Lung (tissue), 12 donors: Measurements from ENCODE around the gene THEMIS. TPM values are rescaled to one million over a fixed set of nuclear protein-coding genes. Genes with fewer than 3 reads are reported as not detected.

Source experiments
- ATAC-seq: fragments of 200-7000 bp; cut with Tn5 transposase; one replicate; pipeline ENCODE4 v1.9.1; 2020; ENCODE audit warnings: moderate number of reproducible peaks; ENCODE audit not compliant: insufficient read depth, low FRiP score
- DNase-seq, 3 donors: peaks; one replicate each; pipeline ENCODE4 v3.0.0-alpha.2; 2013 to 2017
- H3K27ac ChIP-seq, 2 donors: one replicate each; pipeline ENCODE4 v1.5.1; 2013; ENCODE audit warnings: mild to moderate bottlenecking in 2 of 2, moderate library complexity in 2 of 2, control low read depth in 1 of 2, inconsistent platforms in 1 of 2, low read depth in 1 of 2, low read length in 1 of 2
- H3K27me3 ChIP-seq, 3 donors: one replicate each; pipeline ENCODE4 v1.5.1; 2013; ENCODE audit warnings: low read length in 2 of 3; ENCODE audit not compliant: control insufficient read depth in 3 of 3, insufficient read depth in 3 of 3
- H3K36me3 ChIP-seq, 4 donors: one replicate each; pipeline ENCODE4 v1.5.1; 2013; ENCODE audit warnings: low read length in 4 of 4, mild to moderate bottlenecking in 1 of 4, moderate library complexity in 1 of 4; ENCODE audit not compliant: control insufficient read depth in 4 of 4, insufficient read depth in 4 of 4
- H3K4me1 ChIP-seq, 5 donors: one replicate each; pipeline ENCODE4 v1.5.1; 2013; ENCODE audit warnings: low read length in 5 of 5, mild to moderate bottlenecking in 2 of 5, moderate library complexity in 1 of 5; ENCODE audit not compliant: control insufficient read depth in 5 of 5, insufficient read depth in 5 of 5
- H3K4me3 ChIP-seq: one replicate; pipeline ENCODE4 v1.5.1; 2013; ENCODE audit warnings: mild to moderate bottlenecking, control low read depth, moderate library complexity
- H3K9ac ChIP-seq, 2 donors: one replicate each; pipeline ENCODE4 v1.5.1; 2013; ENCODE audit warnings: low read length in 2 of 2, control low read depth in 1 of 2; ENCODE audit not compliant: insufficient read depth in 1 of 2
- H3K9me3 ChIP-seq, 4 donors: one replicate each; pipeline ENCODE4 v1.5.1; 2013; ENCODE audit warnings: low read length in 3 of 4, mild to moderate bottlenecking in 1 of 4, moderate library complexity in 1 of 4; ENCODE audit not compliant: control insufficient read depth in 4 of 4, insufficient read depth in 3 of 4
- WGBS, 2 donors: extraction: QIAGEN DNeasy Blood & Tissue Kit; methylation state at CpG; one replicate each; pipeline ENCODE4 v1.1.7; 2013; 5-methylcytosine and 5-hydroxymethylcytosine counted together
- polyA plus RNA-seq, 2 donors: library from polyadenylated mRNA; stranded (reverse); fragments of 200-250 nt; gene quantifications; one replicate each; pipeline ENCODE4 v1.2.1, GENCODE V29; 2013
- total RNA-seq, 2 donors: library from RNA; depleted of rRNA in 1 of 2; stranded (reverse); fragments of >200 nt in 1 of 2; gene quantifications; one replicate each; pipeline ENCODE4 v1.2.1, GENCODE V29; 2014 to 2021
- TF ChIP-seq, protein P1 (sequence below): IDR thresholded peaks from 2 replicates; pipeline ENCODE4 v1.5.1; 2012; ENCODE audit warnings: mild to moderate bottlenecking; ENCODE audit errors: control extremely low read depth, extremely low read depth
- donor health status: control.
- donor health status: control.
- donor health status: Bipolar disorder and iron deficiency.
- donor health status: healthy.
- donor health status: DM: yes; HTN: yes; CAD: no.

Gene THEMIS
- total and polyA plus RNA-seq, 4 donors = 0.22 to 0.86 (median 0.54) TPM

DNA sequence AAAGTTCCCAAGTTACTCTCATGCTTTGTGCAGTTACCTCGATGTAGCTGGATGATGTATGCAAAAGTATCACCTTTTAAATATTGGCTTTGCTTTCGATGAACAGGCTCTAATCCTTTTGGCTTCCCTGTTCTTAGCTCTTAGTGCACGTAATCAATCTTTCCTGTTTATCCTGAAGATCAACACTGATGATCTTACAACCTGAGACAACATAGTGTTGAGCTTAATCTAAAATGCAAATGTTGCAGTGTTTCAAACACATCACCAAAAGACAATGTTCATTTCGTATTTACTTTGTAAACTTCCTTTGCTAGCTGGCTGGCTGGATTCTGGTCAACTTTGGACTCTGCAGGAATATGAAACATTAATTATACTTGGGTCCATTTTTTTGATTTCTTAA lies 132.1 kb downstream of the THEMIS start:
- H3K36me3 ChIP-seq = no peaks in the 10 kb centered on the region
- ATAC-seq (no peak), DNase-seq (no peak)
- H3K4me3 ChIP-seq = no peak overlapping the region
- H3K9ac ChIP-seq = no peak overlapping the region
- H3K4me1 ChIP-seq = peaks cover 0 to 3% (median 0%) of the 10 kb centered on the region in 5 donors
- TF ChIP-seq, protein P1, sequence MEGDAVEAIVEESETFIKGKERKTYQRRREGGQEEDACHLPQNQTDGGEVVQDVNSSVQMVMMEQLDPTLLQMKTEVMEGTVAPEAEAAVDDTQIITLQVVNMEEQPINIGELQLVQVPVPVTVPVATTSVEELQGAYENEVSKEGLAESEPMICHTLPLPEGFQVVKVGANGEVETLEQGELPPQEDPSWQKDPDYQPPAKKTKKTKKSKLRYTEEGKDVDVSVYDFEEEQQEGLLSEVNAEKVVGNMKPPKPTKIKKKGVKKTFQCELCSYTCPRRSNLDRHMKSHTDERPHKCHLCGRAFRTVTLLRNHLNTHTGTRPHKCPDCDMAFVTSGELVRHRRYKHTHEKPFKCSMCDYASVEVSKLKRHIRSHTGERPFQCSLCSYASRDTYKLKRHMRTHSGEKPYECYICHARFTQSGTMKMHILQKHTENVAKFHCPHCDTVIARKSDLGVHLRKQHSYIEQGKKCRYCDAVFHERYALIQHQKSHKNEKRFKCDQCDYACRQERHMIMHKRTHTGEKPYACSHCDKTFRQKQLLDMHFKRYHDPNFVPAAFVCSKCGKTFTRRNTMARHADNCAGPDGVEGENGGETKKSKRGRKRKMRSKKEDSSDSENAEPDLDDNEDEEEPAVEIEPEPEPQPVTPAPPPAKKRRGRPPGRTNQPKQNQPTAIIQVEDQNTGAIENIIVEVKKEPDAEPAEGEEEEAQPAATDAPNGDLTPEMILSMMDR = no peak
- 47 to 62% methylated on average over 4 of the region's 4 CpGs for WGBS, 2 donors
- no peaks in the 10 kb centered on the region for H3K27me3 ChIP-seq
- no peak overlapping the region for H3K27ac ChIP-seq
- H3K9me3 ChIP-seq = no peaks in the 10 kb centered on the region

DNA sequence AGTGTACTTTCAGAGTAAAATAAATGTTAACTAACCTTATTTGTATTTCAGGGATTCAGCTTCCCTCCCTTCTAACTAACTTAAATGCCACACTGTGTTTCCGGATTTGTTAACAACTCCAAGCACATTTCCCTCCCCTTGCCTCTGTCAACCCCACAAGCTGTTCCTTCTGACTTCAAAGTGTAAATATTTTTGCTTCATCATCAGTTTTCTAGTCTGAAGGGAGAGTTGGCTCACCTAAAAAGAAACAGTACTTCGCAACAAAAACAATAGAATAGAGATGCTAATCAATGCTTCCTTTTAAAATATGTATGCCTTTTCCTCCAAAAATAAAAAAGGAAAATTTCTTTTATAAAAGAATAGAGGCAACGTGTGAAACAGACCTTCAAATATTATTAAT lies 132.6 kb downstream of the THEMIS start:
- no peak overlapping the region for H3K27ac ChIP-seq
- WGBS, 2 donors = 46 to 57% methylated on average over 3 of the region's 3 CpGs
- no peaks in the 10 kb centered on the region for H3K9me3 ChIP-seq
- no peak for DNase-seq
- H3K36me3 ChIP-seq = no peaks in the 10 kb centered on the region
- TF ChIP-seq, protein P1 = no peak
- ATAC-seq = no peak
- H3K9ac ChIP-seq = no peak overlapping the region
- H3K4me1 ChIP-seq = peaks cover 0 to 3% (median 0%) of the 10 kb centered on the region in 5 donors
- no peak overlapping the region for H3K4me3 ChIP-seq
- H3K27me3 ChIP-seq = no peaks in the 10 kb centered on the region

DNA sequence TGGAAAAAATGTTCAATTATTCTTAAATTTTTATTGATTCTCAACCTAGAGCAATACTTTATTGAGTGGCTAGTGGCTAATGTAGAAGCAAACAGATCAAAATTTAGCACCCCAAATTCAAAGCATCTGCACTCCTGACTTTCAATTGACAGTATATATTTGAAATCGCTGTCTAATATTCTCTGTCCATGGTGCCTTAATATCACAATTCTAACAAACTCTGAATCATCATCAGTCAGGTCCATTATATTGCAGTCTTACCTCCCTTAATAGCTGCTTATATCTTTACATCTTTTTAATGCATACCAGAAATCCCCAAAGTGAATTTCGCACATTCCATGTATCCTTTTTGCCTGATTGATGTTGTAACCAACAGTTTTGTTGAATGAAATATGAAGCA lies 134.9 kb downstream of the THEMIS start:
- Histone ChIP-seq H3K27ac (no peak overlapping the region), H3K9ac (no peak overlapping the region), H3K4me1 (no peaks in the 10 kb centered on the region), H3K4me3 (no peak overlapping the region), H3K9me3 (no peaks in the 10 kb centered on the region), H3K27me3 (no peaks in the 10 kb centered on the region), H3K36me3 (no peaks in the 10 kb centered on the region)
- 96% methylated on average over 2 of the region's 2 CpGs for WGBS, 2 donors
- DNase-seq = no peak
- TF ChIP-seq, protein P1 = no peak
- ATAC-seq = no peak

DNA sequence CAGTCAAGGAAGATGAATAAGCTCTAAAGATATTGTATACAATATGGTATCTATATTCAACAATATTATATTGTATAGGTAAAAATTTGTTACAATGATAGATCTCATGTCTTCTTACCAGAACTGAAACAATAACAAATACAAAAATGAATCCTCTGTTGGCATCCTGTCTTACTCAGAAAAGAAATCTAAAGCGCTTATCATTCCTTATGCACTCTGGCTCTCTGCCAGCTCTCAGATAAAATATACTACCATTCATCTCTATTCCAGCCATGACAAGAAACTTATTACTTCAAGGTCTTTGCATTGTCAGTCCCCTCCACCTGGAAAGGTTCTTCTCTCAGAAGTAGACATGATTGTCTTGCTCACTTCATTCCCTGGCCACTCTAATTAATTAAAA lies 138.6 kb downstream of the THEMIS start:
- H3K4me3 ChIP-seq = no peak overlapping the region

More for the DNA sequence above, 138.6 kb downstream of the THEMIS start:
- no peaks in the 10 kb centered on the region for H3K36me3 ChIP-seq
- H3K9me3 ChIP-seq = no peaks in the 10 kb centered on the region
- H3K9ac ChIP-seq = no peak overlapping the region
- ATAC-seq = no peak
- TF ChIP-seq, protein P1 = no peak
- DNase-seq = no peak
- H3K27me3 ChIP-seq = no peaks in the 10 kb centered on the region
- no peaks in the 10 kb centered on the region for H3K4me1 ChIP-seq
- WGBS, 2 donors = 69 to 90% methylated on average over 1 of the region's 1 CpG
- no peak overlapping the region for H3K27ac ChIP-seq
